AG09319 (cell line): ENCODE measurements around the gene ITM2C.

ENCODE experiments used
- DNase-seq: peaks from one replicate; pipeline ENCODE4 v3.0.0-alpha.2; 2010; ENCODE audit warnings: low read depth; ENCODE audit errors: extremely low read depth
- CTCF ChIP-seq: IDR thresholded peaks from 2 replicates; pipeline ENCODE4 v1.5.1; 2011; ENCODE audit warnings: low read depth, mild to moderate bottlenecking, inconsistent platforms, low read length, moderate library complexity

The ITM2C gene

GRCh38 chr2:230912724-230913123, 48.0 kb downstream of the ITM2C start:
- DNase-seq = no peak
- no peak for TF ChIP-seq CTCF

DNA sequence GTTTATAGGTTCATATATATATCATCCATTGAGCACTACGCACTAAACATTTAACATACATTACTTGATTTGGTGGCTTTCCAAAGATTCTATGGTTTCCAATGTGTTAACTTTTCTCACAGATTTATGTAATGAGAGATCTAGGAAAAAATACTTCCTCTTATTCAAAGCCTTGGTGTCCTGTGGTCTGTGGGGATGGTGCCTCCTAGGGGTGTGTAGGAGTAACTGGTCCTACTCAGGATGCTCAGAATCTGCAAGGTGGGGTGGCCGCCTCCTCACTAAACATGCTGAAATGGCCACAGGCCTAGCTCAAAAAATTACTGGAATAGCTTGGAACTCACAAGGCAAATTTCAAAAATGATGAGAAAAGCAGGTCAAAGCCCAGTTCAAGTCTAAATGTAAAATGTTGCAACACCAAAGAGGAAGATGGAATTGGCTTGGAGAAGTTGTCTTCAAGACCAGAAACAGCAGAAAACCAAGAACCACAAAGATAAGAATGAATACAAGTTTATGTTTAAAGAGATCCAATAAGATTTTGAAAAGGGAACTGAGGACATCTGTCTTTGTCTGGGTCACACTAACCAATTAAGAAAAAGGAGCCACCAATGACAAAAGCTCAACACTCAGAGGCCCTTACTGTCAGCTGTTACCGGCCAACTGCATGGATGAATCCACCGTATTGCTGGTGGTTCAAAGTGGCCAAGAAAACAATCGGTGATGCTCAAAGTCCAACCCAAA, 48.8 kb downstream of the ITM2C start:
- peak; percentile 30 for TF ChIP-seq CTCF
- no peak for DNase-seq

- TF ChIP-seq CTCF = no peak
- DNase-seq = no peak
These were observed 50.1 kb downstream of the ITM2C start for GRCh38 chr2:230914886-230915285.

GRCh38 chr2:230915319-230915718, 50.6 kb downstream of the ITM2C start:
- no peak for DNase-seq
- no peak for TF ChIP-seq CTCF

DNA sequence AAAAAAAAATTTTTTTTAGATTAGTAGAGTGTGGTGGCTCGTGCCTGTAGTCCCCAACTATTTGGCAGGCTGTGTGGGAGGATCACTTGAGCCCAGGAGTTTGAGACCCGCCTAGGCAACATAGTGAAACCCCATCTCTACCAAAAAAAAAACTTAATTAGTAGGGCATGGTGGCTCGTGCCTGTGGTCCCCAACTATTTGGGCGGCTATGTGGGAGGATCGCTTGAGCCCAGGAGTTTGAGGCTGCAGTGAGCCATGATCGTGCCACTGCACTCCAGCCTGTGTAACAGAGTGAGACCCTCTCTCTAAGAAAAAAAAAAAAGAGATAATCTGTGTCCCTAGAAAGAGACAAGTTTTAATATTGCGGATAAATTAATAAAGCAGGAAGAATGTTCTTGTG, 51.5 kb downstream of the ITM2C start:
- TF ChIP-seq CTCF = no peak
- no peak for DNase-seq

- TF ChIP-seq CTCF = no peak
- no peak for DNase-seq
These were observed 54.5 kb downstream of the ITM2C start for GRCh38 chr2:230919240-230919639.

DNA sequence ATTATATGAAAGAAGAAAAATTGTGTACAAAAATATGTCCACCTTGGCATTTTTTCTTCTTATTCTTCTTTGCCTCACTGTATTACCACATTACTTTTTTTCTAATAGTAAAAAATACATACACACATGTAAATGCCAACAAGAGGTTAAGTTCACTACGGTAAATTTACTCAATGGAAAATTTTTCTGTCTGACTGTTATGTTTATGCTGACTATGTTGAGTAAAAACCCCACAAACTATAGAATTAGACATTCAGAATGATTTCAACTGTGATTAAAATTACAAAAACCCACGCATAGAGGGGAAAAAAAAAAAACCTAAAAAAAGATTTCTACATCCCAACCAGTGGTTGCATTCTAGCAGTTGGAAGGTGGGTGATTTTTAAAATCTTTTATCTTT, 54.9 kb downstream of the ITM2C start:
- no peak for DNase-seq
- TF ChIP-seq CTCF = no peak
